Brain pericyte (primary cell): Measurements from ENCODE around the gene SAMD4A.

ENCODE experiments used
- DNase-seq: peaks from one replicate; pipeline ENCODE4 v3.0.0-alpha.2; 2012; ENCODE audit warnings: low read depth, low spot score

The SAMD4A gene

DNA sequence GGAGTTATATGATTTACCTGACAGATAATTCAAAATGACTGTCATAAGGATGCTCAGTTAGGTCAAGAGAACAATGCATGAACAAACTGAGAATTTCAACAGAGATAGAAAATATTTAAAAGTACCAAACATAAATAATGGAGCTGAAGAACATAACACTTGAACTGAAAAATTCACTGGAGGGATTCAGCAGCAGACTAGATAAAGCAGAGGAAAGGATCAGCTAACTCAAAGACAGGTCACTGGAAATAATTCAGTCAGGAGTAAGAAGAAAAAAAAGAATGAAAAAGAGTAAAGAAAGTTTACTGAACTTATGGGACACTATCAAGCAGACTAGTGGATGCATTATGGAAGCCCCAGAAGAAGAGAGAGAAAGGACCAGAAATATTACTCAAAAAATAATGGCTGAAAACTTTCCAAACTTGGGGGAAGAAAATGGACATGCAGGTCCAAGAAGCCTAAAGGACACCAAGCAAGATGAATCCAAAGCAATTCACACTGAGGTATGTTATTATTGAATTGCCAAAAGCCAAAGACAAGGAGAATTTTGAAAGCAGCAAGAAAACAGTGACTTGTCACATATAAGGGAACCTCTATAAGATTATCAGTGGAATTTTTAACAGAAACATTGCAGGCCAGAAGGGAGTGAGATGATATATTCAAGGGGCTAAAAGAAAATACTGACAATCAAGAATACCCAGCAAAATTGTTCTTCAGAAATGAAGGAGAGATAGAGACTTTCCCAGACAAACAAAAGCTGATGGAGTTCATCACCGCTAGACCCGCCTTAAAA is 257.0 kb downstream of the SAMD4A start:
- DNase-seq: no peak

- DNase-seq: no peak
Measured at GRCh38 chr14:54828037-54828436, 261.1 kb downstream of the SAMD4A start.

GRCh38 chr14:54829486-54830224 is 262.7 kb downstream of the SAMD4A start:
- DNase-seq: no peak

DNA sequence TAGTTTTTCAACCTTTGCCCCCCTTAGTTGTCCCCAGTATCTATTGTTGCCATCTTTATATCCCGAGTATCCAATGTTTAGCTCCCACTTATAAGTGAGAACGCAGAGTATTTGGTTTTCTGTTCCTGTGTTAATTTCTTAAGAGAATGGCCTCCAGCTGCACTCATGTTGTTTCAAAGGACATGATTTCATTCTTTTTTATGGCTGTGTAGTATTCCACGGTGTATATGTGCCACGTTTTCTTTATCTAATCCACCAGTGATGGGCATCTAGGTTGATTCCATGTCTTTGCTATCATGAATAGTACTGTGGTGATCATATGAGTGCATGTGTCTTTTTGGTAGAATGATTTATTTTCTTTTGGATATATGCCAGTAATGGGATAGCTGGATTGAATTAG is 263.7 kb downstream of the SAMD4A start:
- no peak for DNase-seq

GRCh38 chr14:54834081-54834480 is 267.2 kb downstream of the SAMD4A start:
- DNase-seq: no peak

DNA sequence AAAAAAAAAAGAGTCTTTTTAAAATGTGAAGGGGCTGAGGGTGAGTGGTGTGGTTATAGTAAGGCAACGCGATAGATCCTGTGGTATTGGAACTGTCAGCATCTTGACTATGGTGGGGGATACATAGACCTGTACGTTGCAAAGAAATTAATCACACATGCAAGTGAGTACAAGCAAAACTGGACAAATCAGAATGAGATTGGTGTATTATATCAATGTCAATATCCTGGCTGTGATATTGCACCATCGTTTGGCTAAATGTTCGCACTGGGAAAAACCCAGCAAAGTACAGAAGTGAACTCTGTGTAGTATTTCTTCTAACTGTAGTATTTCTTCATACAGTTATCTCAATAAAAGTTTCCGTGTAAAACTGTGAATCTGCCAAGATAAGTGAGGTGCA is 267.8 kb downstream of the SAMD4A start:
- no peak for DNase-seq

GRCh38 chr14:54836231-54836630 is 269.3 kb downstream of the SAMD4A start:
- no peak for DNase-seq

DNA sequence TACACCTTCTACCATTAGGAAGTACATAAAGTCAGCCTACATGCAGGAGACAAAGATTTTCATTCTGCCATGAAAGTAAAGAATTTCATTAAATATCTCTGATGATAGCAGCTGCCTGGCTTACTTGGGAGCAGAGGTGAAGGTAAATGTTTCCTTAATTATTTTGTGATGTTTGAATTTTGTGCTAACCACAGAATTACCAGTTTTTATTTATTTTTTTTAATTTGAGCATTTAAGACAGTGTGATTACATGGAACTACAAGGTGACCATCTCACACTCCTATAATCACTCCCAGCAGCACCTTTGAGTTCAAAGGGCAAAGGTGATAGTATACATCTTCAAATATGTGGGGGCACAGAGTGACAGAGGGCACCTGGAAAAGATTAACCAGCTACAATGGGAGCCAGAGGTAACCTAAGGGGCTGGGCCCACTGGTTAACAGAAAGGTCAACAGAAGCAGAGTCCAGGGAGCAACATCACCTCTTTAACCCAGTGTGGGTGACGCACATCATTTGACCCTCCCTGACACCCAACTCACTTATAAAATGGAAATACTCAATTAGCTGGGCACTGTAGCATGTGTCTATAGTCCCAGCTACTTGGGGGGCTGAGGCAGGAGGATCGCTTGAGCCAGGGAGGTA is 270.7 kb downstream of the SAMD4A start:
- no peak for DNase-seq

GRCh38 chr14:54838931-54839512 is 272.1 kb downstream of the SAMD4A start:
- no peak for DNase-seq

DNA sequence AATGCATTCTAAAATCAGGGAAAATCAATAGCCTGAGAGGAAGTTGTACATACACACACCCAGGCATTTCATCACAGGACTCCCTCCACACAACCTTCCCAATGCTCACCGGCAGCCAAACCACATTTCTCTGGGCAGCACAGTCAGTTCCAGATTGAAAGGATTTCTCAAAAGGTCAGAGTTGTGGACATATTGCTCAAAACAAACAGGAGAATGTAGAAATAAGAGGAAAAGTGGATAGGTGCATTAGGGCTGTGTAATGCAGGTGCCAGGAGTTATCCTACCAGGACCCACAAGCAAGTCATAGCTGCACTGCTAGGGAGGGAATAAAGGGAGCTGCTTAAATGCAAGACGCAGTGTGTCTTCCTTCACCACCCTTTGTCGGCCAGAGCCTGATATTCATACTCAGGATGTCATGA is 272.8 kb downstream of the SAMD4A start:
- no peak for DNase-seq

DNA sequence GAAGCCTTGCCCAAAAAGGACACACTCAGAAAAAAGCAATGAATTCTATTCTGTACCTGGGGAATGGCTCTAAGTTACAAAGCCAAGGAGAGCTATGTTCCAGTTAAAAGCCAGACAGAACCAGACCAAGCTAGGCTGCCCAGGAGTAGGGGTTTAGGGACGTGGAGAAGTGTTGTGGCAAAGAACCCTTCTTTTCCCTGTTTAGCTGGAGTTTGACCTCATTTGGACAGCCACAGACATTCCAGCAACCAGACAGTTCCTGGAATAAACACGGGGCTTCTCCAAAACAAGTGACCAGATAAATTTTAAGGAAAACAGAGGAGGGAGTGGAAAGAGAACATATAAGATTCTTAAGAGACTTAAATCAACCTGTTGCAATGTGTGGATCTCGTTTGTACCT is 273.4 kb downstream of the SAMD4A start:
- DNase-seq: no peak

DNA sequence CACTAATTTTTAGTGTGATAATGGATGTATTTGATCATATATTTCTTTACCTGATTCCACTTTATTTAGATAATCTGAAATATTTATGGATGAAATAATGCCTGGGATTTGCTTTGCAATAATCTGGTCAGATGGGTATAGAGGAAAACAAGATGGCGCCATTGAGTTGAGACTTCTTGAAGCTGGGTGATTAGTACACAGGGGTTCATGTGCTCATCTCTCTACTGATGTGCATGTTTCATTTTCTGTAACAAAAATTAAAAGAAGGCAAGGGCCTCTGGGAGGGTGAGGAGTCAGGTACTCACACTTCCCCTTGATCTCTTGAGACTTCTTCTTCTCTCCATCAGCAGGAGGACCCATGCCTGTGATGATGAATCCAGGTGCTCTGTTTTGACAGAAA is 273.9 kb downstream of the SAMD4A start:
- no peak for DNase-seq
